HG03175 (cell line): ENCODE measurements around the gene FASTKD3.
"Not testable (repeated sequence)": the region's sequence is repeated elsewhere in the genome, so short reads cannot be mapped to it uniquely, and the experiment has no call there.

ENCODE experiments used
- ATAC-seq: cut with Tn5 transposase; IDR thresholded peaks from one replicate; pipeline ENCODE4 v1.9.1; 2021; ENCODE audit warnings: mild to moderate bottlenecking, moderate library complexity; ENCODE audit not compliant: unreplicated experiment

Gene FASTKD3

GRCh38 chr5:7868773-7869473 is at the start of gene FASTKD3, which contains the start of gene MTRR:
TSS of gene FASTKD3 (minus strand) at chr5:7869031. CDS start at chr5:7868083, 948 bp downstream.
TSS of gene MTRR (plus strand) at chr5:7869148. CDS start at chr5:7870795, 1,647 bp downstream.
- peak; percentile 98 for ATAC-seq

- no peak for ATAC-seq
These were observed 48.6 kb upstream of the FASTKD3 start for GRCh38 chr5:7917130-7918123.

GRCh38 chr5:7916171-7916804 is 47.5 kb upstream of the FASTKD3 start:
- ATAC-seq: no peak

- not testable (repeated sequence) for ATAC-seq
These were observed 42.6 kb upstream of the FASTKD3 start for GRCh38 chr5:7911429-7911771.

- peak; percentile 52 for ATAC-seq
These were observed 42.1 kb upstream of the FASTKD3 start for GRCh38 chr5:7910738-7911428.

- no peak for ATAC-seq
These were observed 39.5 kb upstream of the FASTKD3 start for GRCh38 chr5:7908317-7908716.

GRCh38 chr5:7907612-7908011 is 38.8 kb upstream of the FASTKD3 start:
- ATAC-seq: no peak

- no peak for ATAC-seq
These were observed 35.3 kb upstream of the FASTKD3 start for GRCh38 chr5:7904170-7904569.

- ATAC-seq: no peak
These were observed 34.1 kb upstream of the FASTKD3 start for GRCh38 chr5:7902666-7903625.

- no peak for ATAC-seq
These were observed 33.4 kb upstream of the FASTKD3 start for GRCh38 chr5:7902201-7902600.

GRCh38 chr5:7897014-7897600 is 28.3 kb upstream of the FASTKD3 start:
- ATAC-seq: no peak

- peak; percentile 96 for ATAC-seq
These were observed 26.0 kb upstream of the FASTKD3 start for GRCh38 chr5:7894860-7895259.

- no peak for ATAC-seq
These were observed 25.6 kb upstream of the FASTKD3 start for GRCh38 chr5:7894439-7894838.

- ATAC-seq: no peak
These were observed 20.1 kb upstream of the FASTKD3 start for GRCh38 chr5:7888901-7889300.

- peak; percentile 81 for ATAC-seq
These were observed 18.1 kb upstream of the FASTKD3 start for GRCh38 chr5:7886849-7887475.

- ATAC-seq: no peak
These were observed 15.8 kb upstream of the FASTKD3 start for GRCh38 chr5:7884491-7885267.

- ATAC-seq: no peak
These were observed 14.1 kb upstream of the FASTKD3 start for GRCh38 chr5:7882926-7883325.

GRCh38 chr5:7881816-7882215 is 13.0 kb upstream of the FASTKD3 start:
- no peak for ATAC-seq
